Glutamatergic neuron (in vitro differentiated cells): ENCODE data around the gene TAL1. TPM values are rescaled to one million over a fixed set of nuclear protein-coding genes. Genes with fewer than 3 reads are reported as not detected.

Source experiments
- DNase-seq: peaks from one replicate; pipeline ENCODE4 v3.0.0; 2022
- H3K27ac Mint-ChIP-seq: one replicate; pipeline ENCODE4 v1.8.0; 2020; ENCODE audit warnings: mild to moderate bottlenecking, mixed read lengths, inconsistent platforms; ENCODE audit not compliant: unreplicated experiment
- H3K27me3 Mint-ChIP-seq: one replicate; pipeline ENCODE4 v1.8.0; 2020; ENCODE audit warnings: mild to moderate bottlenecking, moderate library complexity, mixed read lengths, inconsistent platforms; ENCODE audit not compliant: unreplicated experiment
- H3K36me3 Mint-ChIP-seq: one replicate; pipeline ENCODE4 v1.8.0; 2020; ENCODE audit warnings: mild to moderate bottlenecking, mixed read lengths, inconsistent platforms; ENCODE audit not compliant: unreplicated experiment
- H3K4me1 Mint-ChIP-seq: one replicate; pipeline ENCODE4 v1.8.0; 2020; ENCODE audit warnings: mild to moderate bottlenecking, low read depth, mixed read lengths, inconsistent platforms; ENCODE audit not compliant: unreplicated experiment
- H3K4me3 Mint-ChIP-seq: one replicate; pipeline ENCODE4 v1.8.0; 2020; ENCODE audit warnings: mild to moderate bottlenecking, mixed read lengths, inconsistent platforms; ENCODE audit not compliant: unreplicated experiment
- H3K9me3 Mint-ChIP-seq: one replicate; pipeline ENCODE4 v1.8.0; 2020; ENCODE audit warnings: mild to moderate bottlenecking, moderate library complexity, mixed read lengths, inconsistent platforms; ENCODE audit not compliant: unreplicated experiment
- total RNA-seq: library from RNA; stranded (reverse); fragmentation: NEBNext Ultra II Directional; extraction: Animal tissue kit (Norgen Biotek cat#: 25700); gene quantifications from one replicate; pipeline ENCODE4 v1.2.1, GENCODE V29; 2021; ENCODE audit not compliant: unreplicated experiment
- TF ChIP-seq, protein P1 (sequence below): fragments of 200-600 bp; sonication (generic); IDR thresholded peaks from one replicate; pipeline ENCODE4 v1.5.0; 2021; ENCODE audit not compliant: partially characterized antibody, unreplicated experiment

Gene TAL1
- total RNA-seq, 1 donor from 2014 or later = 2.1 TPM

DNA sequence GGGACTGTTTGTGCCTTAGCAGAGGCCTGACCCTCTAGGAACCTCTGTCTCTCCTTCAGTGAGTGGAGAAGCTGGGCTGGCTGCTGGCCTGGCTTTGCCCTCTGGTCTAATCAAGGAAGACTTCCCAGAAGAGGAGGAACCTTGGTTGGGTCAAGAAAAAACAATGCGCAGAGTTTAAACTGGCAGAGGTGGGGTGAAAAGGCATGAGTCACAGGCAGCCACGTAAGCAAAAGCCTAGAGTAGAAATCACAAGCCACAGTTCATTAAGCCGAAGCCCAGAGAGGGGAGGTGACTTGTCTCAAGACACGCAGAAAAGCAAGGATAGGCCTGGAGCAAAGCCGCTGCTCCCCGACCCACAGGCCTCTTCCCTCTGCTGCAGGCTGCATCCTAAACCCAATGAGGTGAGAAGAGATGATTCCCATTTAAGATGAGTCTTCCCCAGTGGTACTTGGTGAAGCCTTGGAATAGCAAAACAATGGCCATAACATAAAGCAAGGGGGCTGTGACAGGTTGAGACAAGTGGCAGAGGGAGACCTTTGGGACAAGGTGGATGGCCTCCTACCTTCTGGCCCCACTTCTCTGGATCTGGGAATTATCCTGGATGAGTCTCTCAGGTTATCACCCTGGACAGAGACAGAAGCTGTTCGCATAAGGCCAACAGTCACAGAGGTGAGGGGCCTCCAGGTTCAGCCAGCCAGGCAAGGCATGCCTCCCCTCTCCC lies 49.9 kb downstream of the TAL1 start:
- no peak overlapping the region for H3K27ac Mint-ChIP-seq
- TF ChIP-seq, protein P1, sequence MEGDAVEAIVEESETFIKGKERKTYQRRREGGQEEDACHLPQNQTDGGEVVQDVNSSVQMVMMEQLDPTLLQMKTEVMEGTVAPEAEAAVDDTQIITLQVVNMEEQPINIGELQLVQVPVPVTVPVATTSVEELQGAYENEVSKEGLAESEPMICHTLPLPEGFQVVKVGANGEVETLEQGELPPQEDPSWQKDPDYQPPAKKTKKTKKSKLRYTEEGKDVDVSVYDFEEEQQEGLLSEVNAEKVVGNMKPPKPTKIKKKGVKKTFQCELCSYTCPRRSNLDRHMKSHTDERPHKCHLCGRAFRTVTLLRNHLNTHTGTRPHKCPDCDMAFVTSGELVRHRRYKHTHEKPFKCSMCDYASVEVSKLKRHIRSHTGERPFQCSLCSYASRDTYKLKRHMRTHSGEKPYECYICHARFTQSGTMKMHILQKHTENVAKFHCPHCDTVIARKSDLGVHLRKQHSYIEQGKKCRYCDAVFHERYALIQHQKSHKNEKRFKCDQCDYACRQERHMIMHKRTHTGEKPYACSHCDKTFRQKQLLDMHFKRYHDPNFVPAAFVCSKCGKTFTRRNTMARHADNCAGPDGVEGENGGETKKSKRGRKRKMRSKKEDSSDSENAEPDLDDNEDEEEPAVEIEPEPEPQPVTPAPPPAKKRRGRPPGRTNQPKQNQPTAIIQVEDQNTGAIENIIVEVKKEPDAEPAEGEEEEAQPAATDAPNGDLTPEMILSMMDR = no peak
- peaks cover 11% of the 10 kb centered on the region for H3K27me3 Mint-ChIP-seq
- H3K4me1 Mint-ChIP-seq = peaks cover 19% of the 10 kb centered on the region
- H3K4me3 Mint-ChIP-seq = no peak overlapping the region
- no peaks in the 10 kb centered on the region for H3K36me3 Mint-ChIP-seq
- H3K9me3 Mint-ChIP-seq = peaks cover 16% of the 10 kb centered on the region
- DNase-seq = no peak

DNA sequence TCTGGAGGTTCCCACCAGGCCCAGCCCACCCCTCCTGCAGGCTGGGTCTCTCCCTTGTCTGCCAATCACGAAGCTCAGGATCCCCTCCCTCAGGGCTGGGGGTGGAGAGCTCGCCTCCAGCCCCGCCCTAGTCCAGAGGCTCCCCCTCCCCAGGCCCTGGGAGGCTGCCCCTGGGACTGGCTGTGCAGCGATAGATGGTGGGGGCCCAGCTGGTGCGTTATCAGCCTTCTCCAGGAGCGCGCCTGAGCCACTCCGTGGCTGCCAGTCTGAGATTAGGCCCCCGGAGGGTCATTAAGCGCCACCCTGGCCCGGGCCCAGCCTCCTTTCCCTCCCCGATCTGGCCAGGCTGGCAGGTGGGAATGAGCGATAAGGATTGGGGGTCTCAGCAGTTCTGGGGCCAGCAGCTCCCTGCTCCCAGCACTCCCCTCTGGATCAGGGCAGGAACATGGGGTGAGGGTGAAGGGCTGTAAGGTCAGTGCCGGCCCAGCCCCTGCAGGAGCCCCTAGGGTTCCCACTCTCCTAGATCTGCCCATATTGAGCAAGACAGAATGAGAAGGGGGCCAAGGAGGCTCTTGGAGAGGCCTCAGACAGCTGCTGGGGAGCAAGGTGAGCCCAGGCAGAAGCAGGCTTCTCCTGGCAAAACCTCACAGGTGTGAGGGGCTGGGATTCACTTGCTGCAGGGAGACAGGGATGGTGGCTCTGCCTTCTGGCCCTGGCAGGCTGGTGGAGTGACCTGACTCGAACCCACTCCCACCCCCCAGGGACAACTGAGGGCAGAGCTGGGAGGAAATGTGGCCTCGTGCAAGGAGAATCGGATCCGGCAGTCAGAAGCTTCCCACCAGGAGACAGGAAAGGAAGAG lies 50.7 kb downstream of the TAL1 start:
- DNase-seq = no peak
- H3K36me3 Mint-ChIP-seq = no peaks in the 10 kb centered on the region
- H3K4me1 Mint-ChIP-seq = peaks cover 19% of the 10 kb centered on the region
- peaks cover 16% of the 10 kb centered on the region for H3K9me3 Mint-ChIP-seq
- TF ChIP-seq, protein P1 = no peak
- no peak overlapping the region for H3K27ac Mint-ChIP-seq
- peaks cover 11% of the 10 kb centered on the region for H3K27me3 Mint-ChIP-seq
- peak overlapping the region; percentile 43 for H3K4me3 Mint-ChIP-seq

DNA sequence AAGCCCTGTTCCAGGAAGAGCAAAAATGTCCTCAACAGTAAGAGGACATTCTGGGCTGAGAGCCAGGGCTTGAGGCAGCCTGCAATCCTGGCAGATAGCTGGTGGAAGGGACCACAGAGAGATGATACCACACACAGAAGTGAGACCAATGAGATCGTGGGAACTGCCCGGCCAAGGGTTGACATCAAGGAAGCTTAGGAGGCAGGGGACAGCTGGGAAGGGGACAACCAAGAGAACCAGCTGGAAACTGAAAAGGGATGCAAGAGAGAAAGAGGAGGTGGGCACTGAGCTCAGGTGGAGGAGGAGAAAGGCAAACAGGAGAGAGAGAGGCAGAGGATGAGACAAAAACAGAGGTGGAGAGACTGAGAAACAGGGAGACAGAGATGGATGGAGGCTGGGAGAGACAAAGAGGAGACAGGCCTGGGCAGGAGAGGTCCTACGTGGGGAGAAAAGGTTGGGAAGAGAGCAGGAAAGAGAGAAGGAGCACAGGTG lies 51.4 kb downstream of the TAL1 start:
- no peak for DNase-seq
- H3K27ac Mint-ChIP-seq = peak overlapping the region; percentile 21
- peaks cover 18% of the 10 kb centered on the region for H3K4me1 Mint-ChIP-seq
- H3K27me3 Mint-ChIP-seq = peaks cover 11% of the 10 kb centered on the region
- TF ChIP-seq, protein P1 = no peak
- H3K4me3 Mint-ChIP-seq = peak overlapping the region; percentile 43
- H3K9me3 Mint-ChIP-seq = peaks cover 16% of the 10 kb centered on the region
- H3K36me3 Mint-ChIP-seq = no peaks in the 10 kb centered on the region

DNA sequence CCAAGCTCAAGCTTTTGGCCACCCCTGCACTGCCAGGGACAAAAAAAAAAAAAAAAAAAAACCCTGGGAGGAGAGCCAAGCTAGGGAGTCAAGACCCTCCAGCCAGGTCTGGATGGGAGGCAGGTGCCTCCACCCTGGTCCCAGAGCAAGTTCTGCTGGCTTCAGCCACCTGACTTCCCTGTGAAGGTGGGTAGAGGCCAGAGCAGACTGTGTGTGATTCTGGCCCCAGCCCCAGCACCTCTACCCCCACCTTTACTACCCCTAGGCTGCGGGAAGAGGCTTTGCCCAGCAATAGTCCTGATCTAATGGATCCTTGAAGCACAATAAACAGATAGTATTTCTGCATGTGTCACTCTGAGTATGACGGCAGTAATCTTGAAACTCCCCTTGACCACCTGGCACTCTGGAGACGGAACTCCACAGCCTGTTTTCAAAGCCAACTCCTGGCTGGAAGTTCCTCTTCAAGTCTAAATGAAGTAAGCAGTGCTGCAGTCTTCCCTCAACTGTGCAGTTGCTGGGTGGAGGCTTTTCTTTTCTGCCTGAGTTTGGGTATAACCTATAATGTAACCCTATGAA lies 51.9 kb downstream of the TAL1 start:
- Mint-ChIP-seq H3K4me3 (no peak overlapping the region), H3K4me1 (peaks cover 19% of the 10 kb centered on the region), H3K27me3 (peaks cover 10% of the 10 kb centered on the region), H3K27ac (peak overlapping the region; percentile 21), H3K36me3 (no peaks in the 10 kb centered on the region), H3K9me3 (peaks cover 11% of the 10 kb centered on the region)
- TF ChIP-seq, protein P1 = no peak
- DNase-seq = no peak
